GM18502 (cell line): ENCODE data around the gene SULT4A1.
"Not testable (repeated sequence)": the region's sequence is repeated elsewhere in the genome, so short reads cannot be mapped to it uniquely, and the experiment has no call there.

Source experiments
- ATAC-seq: cut with Tn5 transposase; IDR thresholded peaks from one replicate; pipeline ENCODE4 v1.9.1; 2021; ENCODE audit warnings: mild to moderate bottlenecking; ENCODE audit not compliant: unreplicated experiment, poor library complexity

The SULT4A1 gene

GRCh38 chr22:43862074-43862881 is at the start of gene SULT4A1:
TSS of gene SULT4A1 (minus strand) at chr22:43862513. CDS start at chr22:43862382, 131 bp downstream.
- no peak for ATAC-seq

- ATAC-seq, result no peak
These were observed 49.0 kb upstream of the SULT4A1 start for GRCh38 chr22:43911351-43911750.

GRCh38 chr22:43910178-43910695 is 47.9 kb upstream of the SULT4A1 start:
- no peak for ATAC-seq

GRCh38 chr22:43909708-43910107 is 47.4 kb upstream of the SULT4A1 start:
- ATAC-seq, result no peak

GRCh38 chr22:43905681-43906080 is 43.4 kb upstream of the SULT4A1 start:
- no peak for ATAC-seq

- ATAC-seq, result not testable (repeated sequence)
These were observed 42.1 kb upstream of the SULT4A1 start for GRCh38 chr22:43904412-43904811.

- ATAC-seq, result not testable (repeated sequence)
These were observed 40.7 kb upstream of the SULT4A1 start for GRCh38 chr22:43903033-43903432.

- no peak for ATAC-seq
These were observed 39.8 kb upstream of the SULT4A1 start for GRCh38 chr22:43901976-43902643.

GRCh38 chr22:43900206-43900605 is 37.9 kb upstream of the SULT4A1 start:
- ATAC-seq, result no peak

GRCh38 chr22:43897751-43898261 is 35.5 kb upstream of the SULT4A1 start:
- no peak for ATAC-seq

- no peak for ATAC-seq
These were observed 33.8 kb upstream of the SULT4A1 start for GRCh38 chr22:43895986-43896645.

GRCh38 chr22:43894122-43894521 is 31.8 kb upstream of the SULT4A1 start:
- no peak for ATAC-seq

GRCh38 chr22:43893266-43893665 is 31.0 kb upstream of the SULT4A1 start:
- ATAC-seq, result no peak

GRCh38 chr22:43892183-43892894 is 30.0 kb upstream of the SULT4A1 start:
- no peak for ATAC-seq

- ATAC-seq, result no peak
These were observed 29.3 kb upstream of the SULT4A1 start, which contains the start of gene PNPLA5 for GRCh38 chr22:43891360-43892182. TSS of gene PNPLA5 (minus strand) at chr22:43892013. CDS start at chr22:43891880, 133 bp downstream.

- no peak for ATAC-seq
These were observed 28.6 kb upstream of the SULT4A1 start for GRCh38 chr22:43890901-43891331.

- ATAC-seq, result no peak
These were observed 27.5 kb upstream of the SULT4A1 start for GRCh38 chr22:43889860-43890253.

- no peak for ATAC-seq
These were observed 27.0 kb upstream of the SULT4A1 start for GRCh38 chr22:43889201-43889859.

- no peak for ATAC-seq
These were observed 26.4 kb upstream of the SULT4A1 start for GRCh38 chr22:43888740-43889139.
